Coronary artery (tissue), 2 donors: ENCODE results near the gene VWCE.
A peak's percentile ranks its signal among the peaks of the same experiment; 100 is the strongest.

ENCODE experiments used
- DNase-seq: peaks from one replicate; pipeline ENCODE4 v3.0.0-alpha.2; 2017; ENCODE audit warnings: low spot score
- H3K27ac ChIP-seq, 2 donors: fragments of 200-600 bp; sonication (generic); one replicate each; pipeline ENCODE4 v1.5.1; 2016 to 2019
- H3K4me3 ChIP-seq: fragments of 200-600 bp; sonication (generic); 2 replicates; pipeline ENCODE4 v1.5.1; 2016; ENCODE audit warnings: mild to moderate bottlenecking, moderate library complexity
- CTCF ChIP-seq: fragments of 200-600 bp; sonication (generic); IDR thresholded peaks from one replicate; pipeline ENCODE4 v1.5.1; 2019; ENCODE audit warnings: antibody characterized with exemption

Gene VWCE

DNA sequence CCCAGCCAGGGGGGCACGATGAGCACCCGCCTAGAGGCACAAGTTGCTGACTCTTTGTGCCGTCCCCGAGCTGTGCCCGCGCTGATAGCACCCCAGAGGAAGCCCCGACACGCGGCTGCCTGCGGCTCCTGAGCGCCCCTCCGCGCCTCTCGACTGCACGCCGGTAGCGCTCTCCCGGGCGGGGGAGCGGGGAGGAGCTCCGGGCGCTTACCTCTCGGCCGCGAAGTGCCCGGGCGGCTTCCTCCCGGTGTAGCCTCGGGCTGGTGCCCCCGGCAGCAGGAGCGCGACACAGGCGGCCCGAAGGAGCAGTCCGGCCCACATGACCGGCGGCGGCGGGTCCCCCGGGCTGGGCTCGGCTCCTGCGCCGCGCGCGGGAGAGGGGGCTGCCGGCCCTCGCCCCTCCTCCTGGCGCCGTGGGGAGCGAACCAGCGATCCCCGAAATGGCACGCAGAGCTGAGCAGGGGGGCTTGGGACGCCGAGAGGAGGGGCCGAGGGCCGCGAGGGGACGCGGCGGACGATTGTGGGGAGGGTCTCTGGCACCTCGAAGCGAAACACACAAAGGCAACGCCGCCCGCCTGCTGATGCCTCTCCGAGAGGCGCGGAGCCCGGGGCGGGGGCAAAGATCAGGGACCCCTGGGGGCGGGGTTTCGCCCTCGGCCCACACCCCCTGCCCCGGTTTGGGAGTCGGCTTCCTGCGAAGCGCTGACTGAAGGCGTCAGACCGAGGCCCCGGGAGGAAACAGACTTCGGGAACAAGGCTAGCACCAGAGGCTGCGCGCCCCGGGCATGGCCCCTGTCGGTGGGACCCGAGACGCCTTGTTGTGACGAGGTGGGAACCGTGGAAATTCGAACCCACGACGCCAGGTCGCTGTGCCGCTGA is at the start of gene VWCE:
Gene VWCE (minus strand): TSS at position 600 of the 879 bp plus-strand sequence. CDS start 279 bp downstream, at position 321.
- Histone ChIP-seq H3K4me3 (peak within 1 kb of the TSS; percentile 84), H3K27ac (peak within 1 kb of the TSS in 1 of 2 donors; percentile 7)
- no peak for TF ChIP-seq CTCF
- DNase-seq = peak; percentile 76

- DNase-seq = peak; percentile 59
- Histone ChIP-seq H3K27ac (no peak overlapping the region), H3K4me3 (no peak overlapping the region)
- no peak for TF ChIP-seq CTCF
Measured at GRCh38 chr11:61343792-61344745, 49.0 kb upstream of the VWCE start.

- no peak for DNase-seq
- no peak for TF ChIP-seq CTCF
- H3K4me3 ChIP-seq = no peak overlapping the region
- no peak overlapping the region for H3K27ac ChIP-seq
Measured at GRCh38 chr11:61342207-61342803, 47.2 kb upstream of the VWCE start.

DNA sequence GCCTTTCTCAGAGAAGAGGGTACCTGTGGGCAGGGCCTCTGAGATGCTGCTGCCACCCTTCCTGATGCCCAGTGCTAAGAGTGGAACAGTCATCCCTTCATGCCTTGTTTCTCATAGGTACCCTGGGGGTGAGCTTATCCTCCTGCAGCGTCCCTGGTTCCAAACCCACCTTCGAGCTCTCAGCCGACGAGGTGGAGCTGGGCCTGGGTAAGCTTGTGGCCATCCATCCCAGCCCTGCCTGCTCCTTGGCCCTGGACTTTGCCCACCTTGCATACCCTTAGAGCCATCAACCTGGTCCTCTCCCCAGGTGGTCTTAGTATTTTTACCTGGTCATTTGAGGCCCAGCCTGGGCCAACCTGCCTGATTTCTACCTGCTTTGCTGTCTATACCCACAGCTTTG is 46.6 kb upstream of the VWCE start:
- no peak overlapping the region for H3K4me3 ChIP-seq
- DNase-seq = peak; percentile 68
- no peak for TF ChIP-seq CTCF
- H3K27ac ChIP-seq = no peak overlapping the region

- DNase-seq = no peak
- no peak for TF ChIP-seq CTCF
- Histone ChIP-seq H3K4me3 (no peak overlapping the region), H3K27ac (no peak overlapping the region)
Measured at GRCh38 chr11:61340979-61341378, 45.9 kb upstream of the VWCE start.

GRCh38 chr11:61339490-61339878 is 44.4 kb upstream of the VWCE start:
- TF ChIP-seq CTCF = no peak
- no peak overlapping the region for H3K4me3 ChIP-seq
- DNase-seq = no peak
- no peak overlapping the region for H3K27ac ChIP-seq
